ENCODE measurements around the gene OMP. TPM values are rescaled to one million over a fixed set of nuclear protein-coding genes. Genes with fewer than 3 reads are reported as not detected.

The OMP gene
- total RNA-seq, 1 experiment from 2014 or later, result not detected

DNA sequence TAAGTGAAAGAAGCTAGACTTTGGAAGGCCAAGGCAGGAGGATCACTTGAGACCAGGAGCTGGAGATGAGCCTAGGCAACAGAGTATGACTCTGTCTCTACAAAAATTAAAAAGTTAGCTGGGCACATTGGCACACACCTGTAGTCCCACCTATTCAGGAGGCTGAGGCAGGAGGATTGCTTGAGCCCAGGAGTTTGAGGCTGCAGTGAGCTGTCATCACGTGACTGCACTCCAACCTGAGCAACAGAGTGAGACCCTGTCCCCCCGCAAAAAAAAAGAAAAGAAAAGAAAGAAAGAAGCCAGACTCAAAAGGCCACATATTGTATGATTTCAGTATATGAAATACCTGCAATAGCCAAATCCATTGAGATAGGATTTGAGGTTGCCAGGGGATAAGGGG is 43.7 kb upstream of the OMP start:
- CTCF ChIA-PET, result interaction anchor here (1.6 to 1.8 kb wide), 2 partner anchors 10 to 32 kb away, joined by 4 read pairs; no protein-coding TSS in a partner anchor
- no peak for ATAC-seq

DNA sequence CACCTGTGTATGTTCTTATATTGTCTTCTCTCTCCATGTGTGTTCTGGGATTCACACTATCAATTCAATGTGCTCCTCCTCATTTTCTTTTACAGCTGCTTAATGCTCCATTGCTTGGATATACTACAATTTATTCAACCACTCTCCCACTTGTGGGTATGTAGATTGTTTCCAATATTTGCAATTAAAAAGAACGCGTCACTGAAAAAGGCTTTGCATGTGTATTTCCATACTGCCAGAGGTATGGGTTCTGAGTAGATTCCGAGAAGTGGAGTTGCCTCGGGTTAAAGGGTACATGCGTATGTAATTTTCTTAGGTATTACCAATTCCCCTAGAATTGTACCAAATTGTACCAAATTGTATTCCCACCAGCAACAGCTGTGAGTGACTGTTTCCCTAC is 42.8 kb upstream of the OMP start:
- DNase-seq (ENCODE audit: low spot score) (no peak), ATAC-seq (no peak)
- Mint-ChIP-seq H3K9me3 (peaks cover 21% of the 10 kb centered on the region), H3K4me1 (peaks cover 10% of the 10 kb centered on the region; the same call in 1 of the 2 replicates), H3K27ac (no peak overlapping the region), H3K4me3 (no peak overlapping the region), H3K27me3 (ENCODE audit: low read depth) (peaks cover 10% of the 10 kb centered on the region), H3K36me3 (no peaks in the 10 kb centered on the region; the same call in 1 of the 2 replicates)
- POLR2A ChIA-PET, result no interaction called here
- CTCF ChIA-PET, result interaction anchor here (0.7 kb wide), 1 partner anchor 31 kb away, joined by 4 read pairs; no protein-coding TSS in a partner anchor
- TF ChIP-seq FOXP1 (CRISPR knock-in tag; IDR thresholded peaks at IDR 0.05; ENCODE audit: borderline replicate concordance) (no peak), TP53 (CRISPR knock-in tag; IDR thresholded peaks at IDR 0.05) (no peak), TCF7 (CRISPR knock-in tag; IDR thresholded peaks at IDR 0.05; ENCODE audit: low read depth) (no peak), ZNF219 (CRISPR knock-in tag; IDR thresholded peaks at IDR 0.05; ENCODE audit: borderline replicate concordance) (no peak), ZNF671 (CRISPR knock-in tag; IDR thresholded peaks at IDR 0.05) (no peak), SP1 (CRISPR knock-in tag; conservative IDR thresholded peaks at IDR 0.05) (no peak)
- TF ChIP-seq, protein P1, sequence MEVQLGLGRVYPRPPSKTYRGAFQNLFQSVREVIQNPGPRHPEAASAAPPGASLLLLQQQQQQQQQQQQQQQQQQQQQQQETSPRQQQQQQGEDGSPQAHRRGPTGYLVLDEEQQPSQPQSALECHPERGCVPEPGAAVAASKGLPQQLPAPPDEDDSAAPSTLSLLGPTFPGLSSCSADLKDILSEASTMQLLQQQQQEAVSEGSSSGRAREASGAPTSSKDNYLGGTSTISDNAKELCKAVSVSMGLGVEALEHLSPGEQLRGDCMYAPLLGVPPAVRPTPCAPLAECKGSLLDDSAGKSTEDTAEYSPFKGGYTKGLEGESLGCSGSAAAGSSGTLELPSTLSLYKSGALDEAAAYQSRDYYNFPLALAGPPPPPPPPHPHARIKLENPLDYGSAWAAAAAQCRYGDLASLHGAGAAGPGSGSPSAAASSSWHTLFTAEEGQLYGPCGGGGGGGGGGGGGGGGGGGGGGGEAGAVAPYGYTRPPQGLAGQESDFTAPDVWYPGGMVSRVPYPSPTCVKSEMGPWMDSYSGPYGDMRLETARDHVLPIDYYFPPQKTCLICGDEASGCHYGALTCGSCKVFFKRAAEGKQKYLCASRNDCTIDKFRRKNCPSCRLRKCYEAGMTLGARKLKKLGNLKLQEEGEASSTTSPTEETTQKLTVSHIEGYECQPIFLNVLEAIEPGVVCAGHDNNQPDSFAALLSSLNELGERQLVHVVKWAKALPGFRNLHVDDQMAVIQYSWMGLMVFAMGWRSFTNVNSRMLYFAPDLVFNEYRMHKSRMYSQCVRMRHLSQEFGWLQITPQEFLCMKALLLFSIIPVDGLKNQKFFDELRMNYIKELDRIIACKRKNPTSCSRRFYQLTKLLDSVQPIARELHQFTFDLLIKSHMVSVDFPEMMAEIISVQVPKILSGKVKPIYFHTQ (CRISPR knock-in tag; IDR thresholded peaks at IDR 0.05), result no peak
- TF ChIP-seq, protein P2, sequence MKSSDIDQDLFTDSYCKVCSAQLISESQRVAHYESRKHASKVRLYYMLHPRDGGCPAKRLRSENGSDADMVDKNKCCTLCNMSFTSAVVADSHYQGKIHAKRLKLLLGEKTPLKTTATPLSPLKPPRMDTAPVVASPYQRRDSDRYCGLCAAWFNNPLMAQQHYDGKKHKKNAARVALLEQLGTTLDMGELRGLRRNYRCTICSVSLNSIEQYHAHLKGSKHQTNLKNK (CRISPR knock-in tag; IDR thresholded peaks at IDR 0.05), result no peak

More for the DNA sequence above, 43.7 kb upstream of the OMP start:
- POLR2A ChIA-PET, result no interaction called here
- Mint-ChIP-seq H3K9me3 (peaks cover 23% of the 10 kb centered on the region), H3K27ac (no peak overlapping the region), H3K4me1 (peaks cover 12% of the 10 kb centered on the region; the same call in 1 of the 2 replicates), H3K27me3 (ENCODE audit: low read depth) (peaks cover 3% of the 10 kb centered on the region), H3K4me3 (no peak overlapping the region), H3K36me3 (no peaks in the 10 kb centered on the region; the same call in 1 of the 2 replicates)
- DNase-seq (ENCODE audit: low spot score), result no peak
- TF ChIP-seq ZNF396 (CRISPR knock-in tag; IDR thresholded peaks at IDR 0.05; ENCODE audit: borderline replicate concordance), result no peak
- no peak for TF ChIP-seq ZNF416 (CRISPR knock-in tag; IDR thresholded peaks at IDR 0.05)
- TF ChIP-seq HMGA2 (CRISPR knock-in tag; IDR thresholded peaks at IDR 0.05), result no peak
- TF ChIP-seq OVOL2 (CRISPR knock-in tag; IDR thresholded peaks at IDR 0.05; ENCODE audit: borderline replicate concordance), result no peak
- TF ChIP-seq FOXJ3 (CRISPR knock-in tag; IDR thresholded peaks at IDR 0.05; ENCODE audit: borderline replicate concordance), result no peak

DNA sequence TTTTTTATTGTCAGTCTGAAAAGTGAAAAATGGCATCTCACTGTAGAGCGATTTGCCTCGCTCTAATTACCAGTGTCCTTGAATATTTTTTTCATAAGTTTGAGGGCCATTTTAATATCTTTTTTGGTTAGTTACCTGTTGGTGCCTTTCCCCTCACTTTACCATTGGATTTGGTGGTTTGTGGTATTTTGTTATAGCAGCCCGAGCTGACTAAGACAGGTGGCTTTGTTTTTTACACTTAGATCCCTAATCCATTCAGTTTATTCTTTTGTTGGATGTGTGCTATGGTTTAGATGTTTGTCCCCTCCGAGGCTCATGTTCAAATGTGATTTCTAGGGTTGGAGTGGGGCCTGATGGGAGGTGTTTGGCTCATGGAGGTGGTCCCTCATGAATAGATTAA is 42.4 kb upstream of the OMP start:
- TF ChIP-seq, protein P3, sequence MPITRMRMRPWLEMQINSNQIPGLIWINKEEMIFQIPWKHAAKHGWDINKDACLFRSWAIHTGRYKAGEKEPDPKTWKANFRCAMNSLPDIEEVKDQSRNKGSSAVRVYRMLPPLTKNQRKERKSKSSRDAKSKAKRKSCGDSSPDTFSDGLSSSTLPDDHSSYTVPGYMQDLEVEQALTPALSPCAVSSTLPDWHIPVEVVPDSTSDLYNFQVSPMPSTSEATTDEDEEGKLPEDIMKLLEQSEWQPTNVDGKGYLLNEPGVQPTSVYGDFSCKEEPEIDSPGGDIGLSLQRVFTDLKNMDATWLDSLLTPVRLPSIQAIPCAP (CRISPR knock-in tag; IDR thresholded peaks at IDR 0.05), result no peak
- TF ChIP-seq, protein P4, sequence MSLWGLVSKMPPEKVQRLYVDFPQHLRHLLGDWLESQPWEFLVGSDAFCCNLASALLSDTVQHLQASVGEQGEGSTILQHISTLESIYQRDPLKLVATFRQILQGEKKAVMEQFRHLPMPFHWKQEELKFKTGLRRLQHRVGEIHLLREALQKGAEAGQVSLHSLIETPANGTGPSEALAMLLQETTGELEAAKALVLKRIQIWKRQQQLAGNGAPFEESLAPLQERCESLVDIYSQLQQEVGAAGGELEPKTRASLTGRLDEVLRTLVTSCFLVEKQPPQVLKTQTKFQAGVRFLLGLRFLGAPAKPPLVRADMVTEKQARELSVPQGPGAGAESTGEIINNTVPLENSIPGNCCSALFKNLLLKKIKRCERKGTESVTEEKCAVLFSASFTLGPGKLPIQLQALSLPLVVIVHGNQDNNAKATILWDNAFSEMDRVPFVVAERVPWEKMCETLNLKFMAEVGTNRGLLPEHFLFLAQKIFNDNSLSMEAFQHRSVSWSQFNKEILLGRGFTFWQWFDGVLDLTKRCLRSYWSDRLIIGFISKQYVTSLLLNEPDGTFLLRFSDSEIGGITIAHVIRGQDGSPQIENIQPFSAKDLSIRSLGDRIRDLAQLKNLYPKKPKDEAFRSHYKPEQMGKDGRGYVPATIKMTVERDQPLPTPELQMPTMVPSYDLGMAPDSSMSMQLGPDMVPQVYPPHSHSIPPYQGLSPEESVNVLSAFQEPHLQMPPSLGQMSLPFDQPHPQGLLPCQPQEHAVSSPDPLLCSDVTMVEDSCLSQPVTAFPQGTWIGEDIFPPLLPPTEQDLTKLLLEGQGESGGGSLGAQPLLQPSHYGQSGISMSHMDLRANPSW (CRISPR knock-in tag; conservative IDR thresholded peaks at IDR 0.05; ENCODE audit: low read depth), result no peak
- no peak for TF ChIP-seq FOXK1 (CRISPR knock-in tag; IDR thresholded peaks at IDR 0.05)
- TF ChIP-seq, protein P5, sequence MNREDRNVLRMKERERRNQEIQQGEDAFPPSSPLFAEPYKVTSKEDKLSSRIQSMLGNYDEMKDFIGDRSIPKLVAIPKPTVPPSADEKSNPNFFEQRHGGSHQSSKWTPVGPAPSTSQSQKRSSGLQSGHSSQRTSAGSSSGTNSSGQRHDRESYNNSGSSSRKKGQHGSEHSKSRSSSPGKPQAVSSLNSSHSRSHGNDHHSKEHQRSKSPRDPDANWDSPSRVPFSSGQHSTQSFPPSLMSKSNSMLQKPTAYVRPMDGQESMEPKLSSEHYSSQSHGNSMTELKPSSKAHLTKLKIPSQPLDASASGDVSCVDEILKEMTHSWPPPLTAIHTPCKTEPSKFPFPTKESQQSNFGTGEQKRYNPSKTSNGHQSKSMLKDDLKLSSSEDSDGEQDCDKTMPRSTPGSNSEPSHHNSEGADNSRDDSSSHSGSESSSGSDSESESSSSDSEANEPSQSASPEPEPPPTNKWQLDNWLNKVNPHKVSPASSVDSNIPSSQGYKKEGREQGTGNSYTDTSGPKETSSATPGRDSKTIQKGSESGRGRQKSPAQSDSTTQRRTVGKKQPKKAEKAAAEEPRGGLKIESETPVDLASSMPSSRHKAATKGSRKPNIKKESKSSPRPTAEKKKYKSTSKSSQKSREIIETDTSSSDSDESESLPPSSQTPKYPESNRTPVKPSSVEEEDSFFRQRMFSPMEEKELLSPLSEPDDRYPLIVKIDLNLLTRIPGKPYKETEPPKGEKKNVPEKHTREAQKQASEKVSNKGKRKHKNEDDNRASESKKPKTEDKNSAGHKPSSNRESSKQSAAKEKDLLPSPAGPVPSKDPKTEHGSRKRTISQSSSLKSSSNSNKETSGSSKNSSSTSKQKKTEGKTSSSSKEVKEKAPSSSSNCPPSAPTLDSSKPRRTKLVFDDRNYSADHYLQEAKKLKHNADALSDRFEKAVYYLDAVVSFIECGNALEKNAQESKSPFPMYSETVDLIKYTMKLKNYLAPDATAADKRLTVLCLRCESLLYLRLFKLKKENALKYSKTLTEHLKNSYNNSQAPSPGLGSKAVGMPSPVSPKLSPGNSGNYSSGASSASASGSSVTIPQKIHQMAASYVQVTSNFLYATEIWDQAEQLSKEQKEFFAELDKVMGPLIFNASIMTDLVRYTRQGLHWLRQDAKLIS (CRISPR knock-in tag; IDR thresholded peaks at IDR 0.05; ENCODE audit: borderline replicate concordance), result no peak
- DNase-seq (ENCODE audit: low spot score), result no peak
- H3K9me3 Mint-ChIP-seq, result peaks cover 21% of the 10 kb centered on the region
- no peak for ATAC-seq
- H3K4me3 Mint-ChIP-seq, result no peak overlapping the region
- no peaks in the 10 kb centered on the region; the same call in 1 of the 2 replicates for H3K36me3 Mint-ChIP-seq
- ChIA-PET CTCF (interaction anchor here (0.7 kb wide), 1 partner anchor 31 kb away, joined by 4 read pairs; no protein-coding TSS in a partner anchor), POLR2A (no interaction called here)
- peaks cover 14% of the 10 kb centered on the region for H3K27me3 Mint-ChIP-seq (ENCODE audit: low read depth)
- peaks cover 11% of the 10 kb centered on the region for H3K4me1 Mint-ChIP-seq
- H3K27ac Mint-ChIP-seq, result no peak overlapping the region
